GM19467 (cell line): ENCODE data around the gene PDCD1.
A peak's percentile ranks its signal among the peaks of the same experiment; 100 is the strongest.

ENCODE experiments used
- ATAC-seq: cut with Tn5 transposase; IDR thresholded peaks from one replicate; pipeline ENCODE4 v1.9.1; 2021; ENCODE audit warnings: mild to moderate bottlenecking, moderate library complexity; ENCODE audit not compliant: unreplicated experiment

PDCD1 gene

DNA sequence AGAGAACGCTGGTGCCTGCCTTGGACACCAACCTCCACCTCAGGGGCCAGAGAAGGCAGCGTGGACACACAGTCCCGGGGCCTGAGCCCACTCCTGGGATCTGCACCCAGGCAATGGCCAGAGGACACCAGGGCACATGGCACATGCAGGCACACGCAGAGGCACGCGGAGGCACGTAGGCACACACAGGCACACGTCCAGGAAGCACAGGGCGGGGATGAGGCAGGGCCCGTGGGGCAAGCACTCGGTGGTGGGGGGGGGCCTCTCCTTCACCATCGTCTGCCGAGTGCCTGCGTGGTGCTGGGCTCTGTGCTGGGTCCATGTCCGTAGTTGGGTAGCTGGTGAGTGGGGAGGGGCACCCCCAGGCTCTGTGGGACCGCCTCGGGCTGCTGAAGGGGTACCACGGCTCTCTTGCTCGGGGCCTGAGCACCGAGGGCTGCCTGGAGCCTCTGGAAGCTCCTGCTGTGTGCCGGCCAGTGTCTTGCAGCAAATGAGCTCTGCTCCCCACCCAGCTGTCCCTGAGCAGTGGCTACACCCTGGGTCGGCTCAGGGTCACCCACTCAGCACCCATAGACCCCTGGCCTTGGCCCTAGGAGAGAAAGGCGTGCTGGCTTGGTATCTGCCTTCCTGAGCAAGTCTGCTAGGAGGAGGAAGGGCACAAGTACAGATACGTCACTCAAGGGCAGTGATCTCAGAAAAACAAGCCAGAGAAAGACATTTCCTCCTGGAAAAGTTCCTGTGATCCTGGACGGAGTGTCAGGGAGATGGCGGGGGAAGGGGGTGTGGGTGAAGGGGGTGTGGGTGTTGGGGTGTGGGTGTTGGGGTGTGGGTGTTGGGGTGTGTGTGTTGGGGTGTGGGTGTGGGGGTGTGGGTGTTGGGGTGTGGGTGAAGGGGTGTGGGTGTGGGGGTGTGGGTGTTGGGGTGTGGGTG lies 37.3 kb upstream of the PDCD1 start:
- no peak for ATAC-seq

DNA sequence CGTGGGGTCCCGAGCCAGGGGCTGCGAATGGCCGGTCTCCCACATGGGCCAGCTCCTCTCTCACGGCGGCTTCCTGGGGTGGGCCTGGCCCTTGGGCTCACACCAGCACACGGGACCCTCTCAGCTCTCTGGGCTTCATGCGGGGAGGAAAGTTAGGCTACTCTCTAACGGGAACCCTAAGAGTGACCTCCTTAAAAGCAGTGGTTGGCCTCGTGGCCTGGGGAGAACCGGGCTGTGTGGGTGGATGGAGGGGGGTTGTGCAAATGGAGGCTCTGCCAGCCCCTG lies 36.7 kb upstream of the PDCD1 start:
- no peak for ATAC-seq

DNA sequence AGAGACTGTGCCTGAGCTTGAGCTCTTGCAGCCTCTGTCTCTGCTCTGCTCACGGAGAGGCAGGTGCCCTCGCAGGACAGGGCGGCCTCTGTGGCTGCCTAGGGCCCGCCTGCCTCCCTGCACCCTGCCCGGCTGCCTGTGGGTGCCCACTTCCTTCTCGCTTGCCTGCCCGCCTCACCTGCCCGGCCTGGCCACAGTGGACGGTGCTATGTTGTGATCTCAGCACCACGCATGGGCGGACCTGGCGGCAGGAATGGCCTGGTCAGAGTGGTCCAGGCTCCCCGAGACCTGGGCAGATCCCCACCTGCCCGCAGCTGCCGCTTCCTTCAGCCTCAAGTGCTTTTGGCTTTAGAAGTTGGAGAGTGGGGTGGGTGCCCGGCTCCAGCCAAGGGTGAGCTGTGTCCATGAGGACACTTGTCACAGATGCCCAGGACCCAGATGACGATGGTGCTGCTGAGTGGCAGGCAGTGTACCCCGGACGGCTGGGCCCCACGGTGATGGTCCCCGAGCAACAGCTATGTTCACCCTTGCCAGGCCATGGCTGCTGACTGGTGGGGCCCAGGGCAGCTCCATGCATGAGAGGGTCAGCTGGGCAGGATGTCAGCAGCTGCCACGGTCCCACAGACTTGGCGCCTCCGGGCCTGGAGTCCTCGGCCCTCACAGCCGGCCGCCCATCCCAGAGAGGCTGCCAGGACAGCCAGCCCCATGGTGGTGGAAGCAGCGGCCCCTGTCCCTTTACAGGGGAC lies 36.2 kb upstream of the PDCD1 start:
- ATAC-seq, result no peak

DNA sequence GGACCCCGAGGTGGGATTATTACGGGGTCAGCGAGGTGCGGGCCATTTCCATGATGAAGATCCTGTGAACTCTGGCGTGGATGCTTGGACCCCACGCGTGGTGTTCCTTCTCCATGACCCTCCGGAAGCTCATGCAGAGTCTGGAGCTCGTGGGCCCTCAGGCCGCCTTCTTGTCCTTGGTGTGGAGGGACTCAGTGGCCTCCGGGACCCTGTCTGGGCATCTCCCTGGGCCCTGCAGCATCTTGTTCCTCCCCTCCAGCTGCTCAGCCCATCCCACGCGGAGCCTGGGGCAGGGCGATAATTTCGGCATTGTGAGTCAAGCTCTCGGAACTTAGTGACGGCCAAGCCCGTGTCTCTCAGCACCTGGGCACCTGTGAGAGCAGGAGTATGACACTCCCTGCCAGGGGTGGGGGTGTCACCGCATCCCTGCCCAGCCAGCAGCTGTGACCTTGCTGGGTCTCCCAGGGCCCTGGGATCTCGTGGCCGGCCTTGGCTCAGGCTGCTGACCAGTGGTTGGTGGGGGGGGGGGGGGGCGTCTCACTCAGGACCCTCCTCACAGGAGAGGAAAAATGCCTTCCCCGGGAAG lies 35.5 kb upstream of the PDCD1 start:
- no peak for ATAC-seq

DNA sequence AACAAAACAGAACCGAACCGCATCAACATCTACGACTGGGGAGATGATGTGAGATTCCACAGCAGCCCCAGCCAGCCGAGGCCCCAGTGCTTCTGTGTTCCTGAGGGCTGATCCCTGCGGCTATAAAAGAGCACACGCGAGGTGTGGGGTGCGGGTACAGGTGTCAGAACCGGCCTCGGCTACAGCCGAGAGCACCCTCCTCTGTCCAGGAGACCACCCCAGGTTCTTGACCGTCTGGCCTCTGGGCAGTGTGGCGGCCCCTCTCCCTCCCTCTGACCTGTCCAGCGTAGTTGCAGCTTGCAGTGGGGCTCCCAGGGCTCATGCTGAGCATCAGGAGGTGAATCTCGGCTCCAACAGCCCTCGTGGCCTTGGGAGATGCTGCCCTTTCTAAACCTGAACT lies 34.6 kb upstream of the PDCD1 start:
- ATAC-seq, result no peak

DNA sequence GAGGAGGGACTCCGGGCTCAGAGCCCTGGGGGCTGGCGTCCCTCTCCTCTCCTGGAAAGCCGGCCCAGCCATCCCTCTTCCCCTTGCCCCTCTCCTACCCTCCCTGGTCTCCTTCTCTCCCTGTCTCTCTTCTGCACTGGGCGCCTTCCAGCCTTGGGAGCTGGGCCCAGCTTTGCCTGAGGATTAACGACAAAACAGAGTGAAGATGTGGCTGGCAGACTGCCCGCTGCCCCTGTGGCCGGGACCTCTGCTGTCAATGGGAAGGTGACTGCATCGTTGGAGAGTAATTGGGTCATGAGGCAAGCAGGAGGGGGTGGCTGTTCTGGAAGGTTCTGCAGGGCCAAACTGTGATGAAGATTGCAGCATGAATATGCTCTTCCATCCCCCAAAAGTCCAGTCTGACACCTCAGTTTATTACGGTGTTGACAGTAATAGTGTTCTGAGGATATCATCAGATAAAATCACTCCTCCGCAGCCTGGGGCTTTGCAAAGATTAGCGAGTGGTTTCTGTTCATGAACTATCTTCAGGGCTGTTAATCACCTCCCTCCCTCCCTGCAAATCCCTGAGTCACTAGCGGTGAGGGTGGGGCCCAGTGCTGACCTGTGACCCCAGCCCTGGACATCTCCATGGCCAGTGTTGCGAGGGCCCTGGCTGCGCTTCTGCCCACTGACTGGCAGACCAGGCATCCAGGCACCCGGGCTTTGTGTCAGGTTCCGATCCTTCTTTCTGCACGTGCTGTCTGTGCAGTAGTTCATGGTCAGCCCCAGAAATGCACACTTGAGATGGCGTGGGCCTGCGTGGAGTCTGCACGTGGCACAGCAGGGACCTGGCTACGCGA lies 33.8 kb upstream of the PDCD1 start:
- ATAC-seq, result no peak

DNA sequence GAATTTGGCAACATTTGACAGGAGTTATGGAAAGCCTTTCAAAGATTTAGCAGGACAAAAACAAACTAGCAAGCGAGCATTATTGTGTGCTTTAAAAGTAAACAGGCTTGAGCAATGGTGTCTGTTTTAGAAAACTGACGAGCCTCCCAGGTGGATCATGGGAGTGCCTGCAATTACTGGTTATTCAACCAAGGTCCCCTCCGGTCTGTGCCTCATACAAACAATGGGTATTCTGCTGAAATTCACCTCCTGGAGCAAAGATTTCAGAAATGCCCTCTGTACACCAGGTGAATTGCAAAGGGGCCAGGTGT lies 33.2 kb upstream of the PDCD1 start:
- no peak for ATAC-seq

DNA sequence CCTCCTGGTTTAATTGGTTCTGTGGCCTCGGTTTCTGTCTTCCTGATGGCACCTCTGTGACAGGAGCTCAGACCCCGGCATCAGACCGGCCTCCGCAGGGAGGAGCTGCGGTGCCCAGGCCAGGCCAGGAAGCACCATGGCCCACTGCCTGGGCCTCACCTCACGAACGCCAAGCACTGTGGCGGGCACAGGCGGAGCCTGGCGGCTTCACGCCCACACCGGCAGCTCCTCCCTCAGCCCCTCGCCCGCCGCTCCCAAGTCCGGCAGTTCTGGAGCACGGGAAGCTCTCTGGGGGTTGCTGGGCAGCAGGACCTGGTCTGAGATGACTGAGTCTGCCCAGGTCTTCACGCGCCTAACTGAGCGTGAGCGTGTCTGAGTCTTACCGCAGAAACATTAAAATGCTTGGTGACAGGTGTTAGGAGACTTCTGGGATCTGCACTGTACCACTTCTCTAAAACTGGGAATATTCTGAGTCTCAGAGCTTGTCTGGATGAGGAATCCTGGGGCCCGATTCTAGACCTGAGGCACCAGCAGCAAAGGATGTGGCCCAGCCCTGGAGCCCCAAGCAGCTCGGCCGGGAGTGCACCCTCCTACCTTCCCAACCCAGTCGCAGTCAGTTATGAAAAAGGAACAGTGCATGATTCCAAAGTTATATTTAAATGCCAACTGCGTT lies 32.8 kb upstream of the PDCD1 start:
- no peak for ATAC-seq

DNA sequence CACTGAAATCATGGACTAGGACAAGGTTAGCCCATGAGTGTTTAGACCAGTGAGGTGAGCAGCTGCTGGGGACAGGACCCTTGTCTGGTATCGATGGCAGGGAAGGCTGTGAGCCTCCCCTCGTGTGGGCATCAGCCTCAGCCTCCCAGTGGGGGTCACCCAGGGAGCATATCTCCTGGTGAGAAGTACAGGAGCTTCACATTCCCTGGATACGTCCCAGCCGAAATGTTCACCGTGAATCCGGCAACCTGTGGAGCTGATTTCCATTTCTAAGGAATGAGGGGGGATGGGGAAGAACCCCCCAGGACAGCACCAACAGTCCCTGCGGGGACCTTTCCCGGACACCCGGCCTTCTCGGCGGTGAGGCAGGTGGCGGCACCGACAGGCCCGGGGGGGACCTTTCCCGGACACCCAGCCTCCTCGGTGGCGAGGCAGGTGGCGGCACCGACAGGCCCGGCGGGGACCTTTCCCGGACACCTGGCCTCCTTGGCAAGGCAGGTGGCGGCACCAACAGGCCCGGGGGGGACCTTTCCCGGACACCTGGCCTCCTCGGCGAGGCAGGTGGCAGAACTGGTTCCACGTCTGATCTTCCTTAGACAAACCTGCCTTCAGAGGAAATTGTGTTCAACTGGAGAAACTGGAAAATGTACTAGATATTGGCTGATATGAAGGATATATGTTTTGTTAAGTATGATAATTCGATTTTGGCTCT lies 32.0 kb upstream of the PDCD1 start:
- ATAC-seq, result no peak

DNA sequence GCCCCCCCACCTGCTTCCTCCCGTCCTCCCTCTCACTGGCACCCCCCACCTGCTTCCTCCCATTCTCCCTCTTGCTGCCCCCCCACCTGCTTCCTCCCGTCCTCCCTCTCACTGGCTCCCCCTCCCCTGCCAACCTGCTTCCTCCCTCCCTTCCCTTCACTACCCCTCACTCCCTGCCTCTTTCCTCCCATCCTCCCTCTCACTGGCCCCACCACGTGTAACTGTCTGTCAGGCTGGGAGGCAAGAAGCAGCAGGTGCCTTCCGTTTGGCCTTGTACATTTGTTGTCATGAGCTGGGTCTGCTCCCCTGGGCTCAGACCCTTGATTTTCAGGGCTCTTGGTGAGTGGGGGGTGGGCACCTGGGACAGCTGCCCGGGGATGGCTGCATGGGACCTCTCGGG lies 29.9 kb upstream of the PDCD1 start:
- ATAC-seq, result no peak

DNA sequence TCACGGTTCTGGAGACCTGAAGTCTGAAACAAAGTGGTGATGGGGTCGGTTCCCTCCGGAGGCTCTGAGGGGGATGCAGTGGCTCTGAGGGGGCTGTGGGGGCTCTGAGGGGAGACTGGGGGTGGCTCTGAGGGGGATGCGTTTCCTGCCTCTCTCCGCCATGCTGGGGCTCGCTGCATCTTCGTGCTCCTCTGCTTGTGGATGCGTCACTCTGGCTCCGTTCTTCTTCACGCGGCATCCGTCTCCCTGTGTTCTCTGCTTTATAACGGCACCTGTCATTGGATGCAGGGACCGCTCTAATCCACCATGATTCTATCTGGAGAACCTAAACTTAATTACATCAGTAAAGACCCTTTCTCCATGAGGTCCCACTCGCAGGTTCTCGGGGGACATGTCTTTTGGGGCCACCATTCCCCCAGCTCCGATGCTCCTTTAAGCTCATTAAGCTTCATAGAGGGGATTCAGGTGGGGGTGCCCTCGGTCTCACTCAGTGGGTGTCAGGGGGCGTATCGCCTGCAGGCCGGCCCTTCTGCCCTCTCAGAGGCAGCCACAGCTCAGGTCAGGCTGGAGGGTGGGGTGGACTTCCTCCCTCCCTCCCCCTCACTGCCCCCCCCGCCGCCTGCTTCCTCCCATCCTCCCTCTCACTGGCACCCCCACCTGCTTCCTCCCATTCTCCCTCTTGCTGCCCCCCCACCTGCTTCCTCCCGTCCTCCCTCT lies 29.3 kb upstream of the PDCD1 start:
- ATAC-seq, result no peak

DNA sequence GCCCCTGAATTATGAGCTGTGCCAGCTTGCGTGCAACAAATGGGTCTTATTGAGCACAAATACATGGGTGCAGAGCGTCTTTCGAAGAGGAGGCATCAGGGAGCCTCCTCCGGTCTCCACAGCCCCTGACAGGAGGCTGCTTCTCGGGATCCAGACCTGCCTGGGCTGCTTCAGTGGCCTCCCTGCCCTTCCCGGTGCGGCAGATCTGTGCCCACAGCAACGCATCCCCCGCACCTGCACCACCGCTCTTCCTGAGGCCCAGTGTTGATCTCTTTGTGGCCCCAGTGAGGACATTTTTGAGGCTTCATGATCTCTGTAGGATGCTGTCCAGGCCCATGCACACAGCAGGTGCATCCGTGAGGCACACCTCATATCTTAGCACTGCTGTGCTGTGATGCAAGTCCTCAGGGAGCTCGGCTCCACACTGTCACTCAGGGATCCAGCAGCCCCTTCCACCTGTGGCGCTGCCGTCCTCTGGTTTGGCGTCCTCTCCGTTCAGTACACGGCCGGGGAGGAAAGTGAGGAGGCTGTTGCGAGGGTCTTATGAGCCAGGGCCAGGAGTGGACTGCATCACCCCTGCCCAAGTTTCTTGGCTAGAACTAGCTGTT lies 28.2 kb upstream of the PDCD1 start:
- no peak for ATAC-seq

DNA sequence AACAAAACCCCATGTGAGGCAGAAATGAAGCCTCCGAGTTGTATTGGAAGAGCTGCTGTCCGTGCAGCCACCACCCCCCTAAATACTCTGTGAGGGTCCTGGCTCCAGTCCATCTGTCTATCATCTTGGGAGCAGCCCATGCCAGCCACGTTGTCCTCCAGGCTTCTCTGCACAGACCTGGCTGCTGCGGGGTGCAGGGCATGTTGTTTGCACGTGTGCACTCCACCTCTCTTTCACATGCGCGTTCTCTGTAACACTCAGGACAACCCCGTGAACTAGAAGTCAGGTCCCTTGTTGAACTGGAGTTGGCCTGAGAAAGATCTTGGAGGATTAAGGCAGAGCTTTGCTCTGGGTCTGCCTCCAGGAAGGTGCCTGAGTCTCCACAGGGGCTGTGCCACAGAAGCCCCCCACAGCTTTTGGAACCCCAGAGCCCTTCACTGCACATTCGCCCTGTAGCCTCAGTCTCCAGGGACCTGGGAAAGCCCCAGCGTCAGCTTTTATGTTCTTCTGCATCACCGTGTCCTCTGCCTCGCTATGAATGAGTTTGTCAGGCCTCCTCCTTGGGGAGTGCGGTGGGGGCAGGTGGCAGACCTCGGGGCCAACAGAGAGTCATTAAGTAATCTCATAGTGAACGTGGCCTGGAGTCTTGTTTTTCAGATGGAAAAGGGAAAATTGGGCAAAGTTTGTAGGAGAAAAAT lies 27.4 kb upstream of the PDCD1 start:
- ATAC-seq, result no peak

DNA sequence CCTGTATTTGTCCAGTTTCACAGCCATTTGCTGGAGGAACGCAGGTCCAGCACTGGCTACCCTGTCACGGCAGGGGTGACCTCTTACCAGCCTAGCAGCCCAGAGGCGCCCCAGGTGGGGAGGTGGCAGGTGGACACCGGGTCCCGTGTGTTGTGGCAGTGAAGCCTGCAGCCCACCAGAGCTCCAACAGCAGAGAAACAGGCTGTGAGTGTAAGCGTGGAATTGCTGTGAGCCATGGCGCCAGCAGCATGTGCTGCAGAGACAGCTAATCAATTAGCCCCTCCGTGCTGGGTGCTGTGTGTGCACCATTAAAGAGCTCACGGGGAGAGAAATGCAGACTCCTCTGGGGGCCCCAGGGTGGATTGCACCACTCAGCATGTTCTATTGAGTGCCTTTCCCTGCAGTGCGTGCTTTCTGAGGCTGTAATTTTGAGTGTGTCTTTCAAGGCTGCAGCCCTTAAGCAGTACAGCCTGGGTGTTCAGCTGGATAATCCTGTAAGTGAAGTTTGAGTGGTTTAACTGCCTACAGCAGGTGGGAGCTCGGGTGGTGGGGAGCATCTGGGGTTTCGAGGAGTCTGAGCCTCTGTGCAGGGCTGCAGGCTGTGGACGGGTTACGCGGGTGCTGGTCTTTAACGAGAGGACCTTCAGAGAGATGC lies 26.7 kb upstream of the PDCD1 start:
- ATAC-seq, result no peak

DNA sequence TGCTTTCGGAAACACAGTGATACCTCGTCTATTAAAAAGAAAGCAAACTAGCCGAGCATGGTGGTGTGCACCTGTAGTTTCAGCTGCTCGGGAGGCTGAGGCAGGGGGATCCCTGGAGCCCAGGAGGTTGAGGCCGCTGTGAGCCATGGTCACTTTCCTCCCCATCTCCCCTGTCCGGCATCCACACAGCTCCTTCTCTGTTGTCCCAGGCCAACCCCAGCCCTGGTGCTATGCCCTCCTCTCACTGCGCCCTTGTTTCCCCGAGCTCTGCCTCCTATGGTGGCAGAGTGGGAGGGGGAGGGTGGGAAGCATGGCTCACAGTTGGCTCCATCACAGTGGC lies 26.2 kb upstream of the PDCD1 start:
- ATAC-seq, result no peak

DNA sequence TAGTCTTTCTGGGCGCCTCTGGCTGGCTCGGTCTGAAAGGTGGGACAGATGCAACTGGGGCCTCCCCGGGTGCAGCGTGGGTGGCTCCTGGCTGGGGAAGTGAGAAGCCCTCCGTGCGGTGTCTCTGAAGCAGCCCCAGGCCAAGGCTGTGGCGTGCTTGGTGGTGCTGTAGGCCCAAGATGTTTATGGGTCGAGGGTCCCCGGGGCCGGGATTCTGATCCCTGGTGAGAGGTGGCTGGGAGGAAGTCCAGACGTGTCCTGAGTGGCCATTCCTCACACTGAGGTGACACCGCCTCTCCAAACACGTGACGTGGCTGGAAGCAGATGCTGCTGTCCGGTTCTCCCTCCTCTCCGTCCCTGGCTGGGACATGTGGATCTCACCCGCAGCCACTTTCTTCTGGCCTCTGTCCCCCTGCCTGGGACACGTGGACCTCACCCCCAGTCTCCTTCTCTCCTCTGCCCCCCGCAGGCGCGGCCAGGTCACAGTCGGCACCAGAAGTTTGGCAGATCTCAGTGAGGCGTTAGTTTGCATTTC lies 23.5 kb upstream of the PDCD1 start:
- peak; percentile 55 for ATAC-seq

DNA sequence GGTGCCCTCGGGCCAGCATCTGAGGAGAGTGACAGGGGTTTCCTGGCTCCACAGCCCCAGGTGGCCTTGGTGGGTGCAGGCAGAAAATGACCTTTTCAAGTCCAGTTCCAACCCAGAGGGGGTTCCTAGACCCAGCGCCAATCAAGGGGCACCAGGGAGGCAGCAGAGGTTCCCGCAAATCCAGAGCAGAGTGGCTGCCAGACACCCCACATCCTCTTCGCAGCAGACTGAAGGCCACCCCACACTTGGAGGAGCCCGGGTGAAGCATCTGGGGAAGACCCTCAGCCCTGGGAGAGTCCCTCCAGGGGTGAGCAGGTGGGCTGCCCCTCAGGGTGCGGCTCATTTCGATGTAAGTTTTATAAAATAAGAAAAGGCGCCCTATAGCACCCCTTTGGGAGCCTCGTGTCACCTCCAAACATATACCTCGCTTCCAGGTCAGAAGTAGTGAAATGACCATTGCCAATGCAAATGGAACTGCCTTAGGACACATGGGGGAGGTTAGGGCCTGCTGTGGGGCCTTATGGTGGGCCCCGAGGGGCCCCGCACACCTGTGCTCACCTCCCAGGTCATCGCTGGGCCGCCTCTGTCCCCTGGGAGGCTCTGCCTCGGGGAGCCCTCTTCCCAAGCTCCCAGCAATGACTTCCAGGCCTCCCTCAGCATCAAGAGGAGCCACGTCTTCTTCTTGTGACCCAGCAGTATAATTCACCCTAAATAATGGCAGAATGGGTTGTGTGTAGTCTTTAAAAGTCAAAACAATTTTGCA lies 21.8 kb upstream of the PDCD1 start:
- no peak for ATAC-seq
